Neural cell (in vitro differentiated cells): ENCODE data around the gene SPEF1. TPM values are rescaled to one million over a fixed set of nuclear protein-coding genes. Genes with fewer than 3 reads are reported as not detected.

ENCODE experiments used
- H2AFZ ChIP-seq: fragments of 200-600, 300-800 bp; sonication (generic), shearing (Covaris generic); 2 replicates; pipeline ENCODE4 v1.6.0; 2014; ENCODE audit warnings: low read depth, mild to moderate bottlenecking, antibody characterized with exemption, low read length, moderate library complexity
- H3F3A ChIP-seq: fragments of 200-600 bp; shearing (Covaris generic); 2 replicates; pipeline ENCODE4 v1.6.1; 2016; ENCODE audit warnings: mild to moderate bottlenecking, moderate library complexity, mixed read lengths, antibody characterized with exemption, low read length; ENCODE audit not compliant: insufficient read depth, poor library complexity, severe bottlenecking
- H3K27ac ChIP-seq: fragments of 200-600, 300-800 bp; sonication (generic), shearing (Covaris generic); 2 replicates; pipeline ENCODE4 v1.5.1; 2014; ENCODE audit warnings: mild to moderate bottlenecking, low read length, moderate library complexity
- H3K27me3 ChIP-seq: fragments of 300-800, 200-600 bp; sonication (generic), shearing (Covaris generic); 2 replicates; pipeline ENCODE4 v1.6.0; 2014; ENCODE audit warnings: mild to moderate bottlenecking, low read depth, low read length, moderate library complexity; ENCODE audit not compliant: insufficient read depth
- H3K36me3 ChIP-seq: fragments of 300-800, 200-600 bp; sonication (generic), shearing (Covaris generic); 2 replicates; pipeline ENCODE4 v1.5.1; 2014; ENCODE audit warnings: mild to moderate bottlenecking, antibody characterized with exemption, low read length, moderate library complexity; ENCODE audit not compliant: insufficient read depth
- H3K4me2 ChIP-seq: fragments of 300-800, 200-600 bp; sonication (generic), shearing (Covaris generic); 2 replicates; pipeline ENCODE4 v1.6.0; 2014; ENCODE audit warnings: mild to moderate bottlenecking, low read length
- H3K4me3 ChIP-seq: fragments of 300-800, 200-600 bp; sonication (generic), shearing (Covaris generic); 2 replicates; pipeline ENCODE4 v1.5.1; 2014; ENCODE audit warnings: mild to moderate bottlenecking, low read length, moderate library complexity
- H3K79me2 ChIP-seq: fragments of 200-600 bp; shearing (Covaris generic); replicated peaks from 2 replicates; pipeline ENCODE4 v1.6.0; 2014; ENCODE audit warnings: mild to moderate bottlenecking, low read length, moderate library complexity; ENCODE audit not compliant: insufficient read depth
- H3K9ac ChIP-seq: fragments of 300-800, 200-600 bp; sonication (generic), shearing (Covaris generic); 2 replicates; pipeline ENCODE4 v1.6.1; 2016; ENCODE audit warnings: mild to moderate bottlenecking, low read length, mixed read lengths
- H3K9me2 ChIP-seq: fragments of 200-600 bp; shearing (Covaris generic); 2 replicates; pipeline ENCODE4 v1.6.1; 2016; ENCODE audit warnings: mild to moderate bottlenecking, low read length, mixed read lengths; ENCODE audit not compliant: insufficient read depth
- H3K9me3 ChIP-seq: fragments of 200-600, 300-800 bp; sonication (generic), shearing (Covaris generic); 2 replicates; pipeline ENCODE4 v1.6.1; 2016; ENCODE audit warnings: mild to moderate bottlenecking, mixed run types, low read length, moderate library complexity, mixed read lengths
- H4K20me1 ChIP-seq: fragments of 200-600 bp; shearing (Covaris generic); 2 replicates; pipeline ENCODE4 v1.6.1; 2016; ENCODE audit warnings: mild to moderate bottlenecking, mixed run types; ENCODE audit not compliant: insufficient read depth
- CTCF ChIP-seq: fragments of 450-650 bp; IDR thresholded peaks from 2 replicates; pipeline ENCODE4 v1.5.1; 2014; ENCODE audit warnings: antibody characterized with exemption, mild to moderate bottlenecking, moderate library complexity; ENCODE audit not compliant: poor library complexity, severe bottlenecking
- EP300 ChIP-seq: fragments of 450-650 bp; conservative IDR thresholded peaks from 2 replicates; pipeline ENCODE4 v1.6.1; 2014; ENCODE audit warnings: antibody characterized with exemption, mild to moderate bottlenecking, moderate library complexity; ENCODE audit not compliant: poor library complexity, severe bottlenecking
- EZH2 ChIP-seq: fragments of 200-600, 300-800 bp; shearing (Covaris generic), sonication (generic); IDR thresholded peaks from 2 replicates; pipeline ENCODE4 v1.6.1; 2014; ENCODE audit warnings: antibody characterized with exemption, low read length, borderline replicate concordance, mild to moderate bottlenecking; ENCODE audit not compliant: insufficient read depth, poor library complexity, severe bottlenecking
- MXI1 ChIP-seq: fragments of 450-650 bp; conservative IDR thresholded peaks from 2 replicates; pipeline ENCODE4 v1.6.1; 2014; ENCODE audit warnings: antibody characterized with exemption, mild to moderate bottlenecking; ENCODE audit not compliant: poor library complexity, severe bottlenecking
- POLR2AphosphoS5 ChIP-seq: IDR thresholded peaks from 2 replicates; pipeline ENCODE4 v1.6.1; 2012
- RAD21 ChIP-seq: fragments of 450-650 bp; conservative IDR thresholded peaks from 2 replicates; pipeline ENCODE4 v1.6.1; 2014; ENCODE audit warnings: antibody characterized with exemption, mild to moderate bottlenecking, moderate library complexity
- REST ChIP-seq: IDR thresholded peaks from 2 replicates; pipeline ENCODE4 v1.6.1; 2012; ENCODE audit warnings: borderline replicate concordance
- SMC3 ChIP-seq: fragments of 450-650 bp; conservative IDR thresholded peaks from 2 replicates; pipeline ENCODE4 v1.6.1; 2014; ENCODE audit warnings: antibody characterized with exemption, mild to moderate bottlenecking, moderate library complexity; ENCODE audit not compliant: poor library complexity
- TAF1 ChIP-seq: IDR thresholded peaks from 2 replicates; pipeline ENCODE4 v1.6.1; 2012; ENCODE audit warnings: low read depth
- polyA plus RNA-seq: library from polyadenylated mRNA; depleted of rRNA; stranded (reverse); fragments of >200 nt; gene quantifications from 2 replicates; pipeline ENCODE4 v1.2.3, GENCODE V29; 2014

Gene SPEF1
- polyA plus RNA-seq, 1 donor from 2014 or later, result 0.58 TPM

GRCh38 chr20:3775457-3776108 lies 5.7 kb downstream of the SPEF1 start:
- H3K9me2 ChIP-seq, result no peaks in the 10 kb centered on the region
- H3K4me2 ChIP-seq, result no peak overlapping the region
- no peaks in the 10 kb centered on the region for H3K9me3 ChIP-seq
- no peaks in the 10 kb centered on the region for H4K20me1 ChIP-seq
- H3K9ac ChIP-seq, result no peak overlapping the region
- no peak overlapping the region for H2AFZ ChIP-seq
- no peaks in the 10 kb centered on the region for H3F3A ChIP-seq
- no peaks in the 10 kb centered on the region for H3K36me3 ChIP-seq
- H3K4me3 ChIP-seq, result no peak overlapping the region
- H3K27ac ChIP-seq, result no peak overlapping the region
- H3K79me2 ChIP-seq, result no peaks in the 10 kb centered on the region
- H3K27me3 ChIP-seq, result peaks cover 34% of the 10 kb centered on the region
- TF ChIP-seq RAD21, result no peak
- TF ChIP-seq EZH2, result no peak
- TF ChIP-seq SMC3, result no peak
- TF ChIP-seq POLR2AphosphoS5, result no peak
- no peak for TF ChIP-seq MXI1
- TF ChIP-seq REST, result no peak
- TF ChIP-seq CTCF, result no peak
- no peak for TF ChIP-seq TAF1
- TF ChIP-seq EP300, result no peak

GRCh38 chr20:3771552-3772058 lies 9.6 kb downstream of the SPEF1 start:
- no peak overlapping the region for H3K27ac ChIP-seq
- peaks cover 7% of the 10 kb centered on the region for H3K79me2 ChIP-seq
- no peak overlapping the region for H3K4me3 ChIP-seq
- no peaks in the 10 kb centered on the region for H3K9me2 ChIP-seq
- no peak overlapping the region for H3K4me2 ChIP-seq
- H3K9me3 ChIP-seq, result no peaks in the 10 kb centered on the region
- no peak overlapping the region for H2AFZ ChIP-seq
- H3K27me3 ChIP-seq, result peaks cover 8% of the 10 kb centered on the region
- H3K36me3 ChIP-seq, result no peaks in the 10 kb centered on the region
- no peak for TF ChIP-seq SMC3
- TF ChIP-seq RAD21, result no peak
- TF ChIP-seq CTCF, result no peak
- TF ChIP-seq MXI1, result no peak
- TF ChIP-seq TAF1, result no peak
- TF ChIP-seq REST, result no peak
- no peak for TF ChIP-seq EP300
- no peak overlapping the region for H3K9ac ChIP-seq
- H4K20me1 ChIP-seq, result no peaks in the 10 kb centered on the region
- H3F3A ChIP-seq, result no peaks in the 10 kb centered on the region
